ENCODE results near the gene FBXW10B.
"Not testable (repeated sequence)": the region's sequence is repeated elsewhere in the genome, so short reads cannot be mapped to it uniquely, and the experiment has no call there.

DNA sequence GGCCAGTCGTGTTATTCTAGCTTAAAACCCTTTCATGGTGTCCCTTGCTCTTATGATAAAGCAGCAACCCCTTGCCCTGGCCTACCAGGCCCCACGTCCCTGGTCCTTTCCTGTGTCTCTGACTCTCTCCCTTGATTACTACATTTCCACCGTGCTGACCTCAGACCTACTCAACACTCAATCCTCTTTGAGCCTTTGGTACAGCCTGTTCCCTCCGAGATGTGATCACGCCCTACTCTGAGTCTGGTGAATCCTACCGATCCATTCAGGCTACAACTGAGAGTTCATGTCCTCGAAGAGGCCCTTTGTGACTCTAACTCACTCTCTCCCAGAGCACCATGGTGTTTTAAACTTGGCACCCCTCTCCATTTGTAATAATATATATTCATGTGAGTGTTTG lies 10.5 kb upstream of the FBXW10B start:
- TF ChIP-seq, protein P1, sequence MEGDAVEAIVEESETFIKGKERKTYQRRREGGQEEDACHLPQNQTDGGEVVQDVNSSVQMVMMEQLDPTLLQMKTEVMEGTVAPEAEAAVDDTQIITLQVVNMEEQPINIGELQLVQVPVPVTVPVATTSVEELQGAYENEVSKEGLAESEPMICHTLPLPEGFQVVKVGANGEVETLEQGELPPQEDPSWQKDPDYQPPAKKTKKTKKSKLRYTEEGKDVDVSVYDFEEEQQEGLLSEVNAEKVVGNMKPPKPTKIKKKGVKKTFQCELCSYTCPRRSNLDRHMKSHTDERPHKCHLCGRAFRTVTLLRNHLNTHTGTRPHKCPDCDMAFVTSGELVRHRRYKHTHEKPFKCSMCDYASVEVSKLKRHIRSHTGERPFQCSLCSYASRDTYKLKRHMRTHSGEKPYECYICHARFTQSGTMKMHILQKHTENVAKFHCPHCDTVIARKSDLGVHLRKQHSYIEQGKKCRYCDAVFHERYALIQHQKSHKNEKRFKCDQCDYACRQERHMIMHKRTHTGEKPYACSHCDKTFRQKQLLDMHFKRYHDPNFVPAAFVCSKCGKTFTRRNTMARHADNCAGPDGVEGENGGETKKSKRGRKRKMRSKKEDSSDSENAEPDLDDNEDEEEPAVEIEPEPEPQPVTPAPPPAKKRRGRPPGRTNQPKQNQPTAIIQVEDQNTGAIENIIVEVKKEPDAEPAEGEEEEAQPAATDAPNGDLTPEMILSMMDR (IDR thresholded peaks at IDR 0.05), result not testable (repeated sequence)
- not testable (repeated sequence) for TF ChIP-seq POLR2AphosphoS2 (conservative IDR thresholded peaks at IDR 0.05; ENCODE audit: low read length); FOSL2 (IDR thresholded peaks at IDR 0.05); FOSL2 (CRISPR knock-in tag; IDR thresholded peaks at IDR 0.05); CHD4 (IDR thresholded peaks at IDR 0.05; ENCODE audit: borderline replicate concordance)
- TF ChIP-seq, protein P2, sequence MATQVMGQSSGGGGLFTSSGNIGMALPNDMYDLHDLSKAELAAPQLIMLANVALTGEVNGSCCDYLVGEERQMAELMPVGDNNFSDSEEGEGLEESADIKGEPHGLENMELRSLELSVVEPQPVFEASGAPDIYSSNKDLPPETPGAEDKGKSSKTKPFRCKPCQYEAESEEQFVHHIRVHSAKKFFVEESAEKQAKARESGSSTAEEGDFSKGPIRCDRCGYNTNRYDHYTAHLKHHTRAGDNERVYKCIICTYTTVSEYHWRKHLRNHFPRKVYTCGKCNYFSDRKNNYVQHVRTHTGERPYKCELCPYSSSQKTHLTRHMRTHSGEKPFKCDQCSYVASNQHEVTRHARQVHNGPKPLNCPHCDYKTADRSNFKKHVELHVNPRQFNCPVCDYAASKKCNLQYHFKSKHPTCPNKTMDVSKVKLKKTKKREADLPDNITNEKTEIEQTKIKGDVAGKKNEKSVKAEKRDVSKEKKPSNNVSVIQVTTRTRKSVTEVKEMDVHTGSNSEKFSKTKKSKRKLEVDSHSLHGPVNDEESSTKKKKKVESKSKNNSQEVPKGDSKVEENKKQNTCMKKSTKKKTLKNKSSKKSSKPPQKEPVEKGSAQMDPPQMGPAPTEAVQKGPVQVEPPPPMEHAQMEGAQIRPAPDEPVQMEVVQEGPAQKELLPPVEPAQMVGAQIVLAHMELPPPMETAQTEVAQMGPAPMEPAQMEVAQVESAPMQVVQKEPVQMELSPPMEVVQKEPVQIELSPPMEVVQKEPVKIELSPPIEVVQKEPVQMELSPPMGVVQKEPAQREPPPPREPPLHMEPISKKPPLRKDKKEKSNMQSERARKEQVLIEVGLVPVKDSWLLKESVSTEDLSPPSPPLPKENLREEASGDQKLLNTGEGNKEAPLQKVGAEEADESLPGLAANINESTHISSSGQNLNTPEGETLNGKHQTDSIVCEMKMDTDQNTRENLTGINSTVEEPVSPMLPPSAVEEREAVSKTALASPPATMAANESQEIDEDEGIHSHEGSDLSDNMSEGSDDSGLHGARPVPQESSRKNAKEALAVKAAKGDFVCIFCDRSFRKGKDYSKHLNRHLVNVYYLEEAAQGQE (IDR thresholded peaks at IDR 0.05), result not testable (repeated sequence)
